Epithelial cell of proximal tubule (primary cell): ENCODE results near the gene CADM2. TPM values are rescaled to one million over a fixed set of nuclear protein-coding genes. Genes with fewer than 3 reads are reported as not detected.

ENCODE experiments used
- DNase-seq: peaks from one replicate; pipeline ENCODE4 v3.0.0-alpha.2; 2011; ENCODE audit warnings: low read depth
- H3K4me3 ChIP-seq: 2 replicates; pipeline ENCODE4 v1.5.1; 2011; ENCODE audit warnings: low read depth, mild to moderate bottlenecking, low read length
- CTCF ChIP-seq: conservative IDR thresholded peaks from 2 replicates; pipeline ENCODE4 v1.5.1; 2012; ENCODE audit warnings: low read depth, mild to moderate bottlenecking, low read length
- total RNA-seq: library from RNA; depleted of rRNA; stranded (reverse); fragments of >200 nt; gene quantifications from 2 replicates; pipeline ENCODE4 v1.2.3, GENCODE V29; 2015

Gene CADM2
- total RNA-seq, 1 donor from 2014 or later: not detected

DNA sequence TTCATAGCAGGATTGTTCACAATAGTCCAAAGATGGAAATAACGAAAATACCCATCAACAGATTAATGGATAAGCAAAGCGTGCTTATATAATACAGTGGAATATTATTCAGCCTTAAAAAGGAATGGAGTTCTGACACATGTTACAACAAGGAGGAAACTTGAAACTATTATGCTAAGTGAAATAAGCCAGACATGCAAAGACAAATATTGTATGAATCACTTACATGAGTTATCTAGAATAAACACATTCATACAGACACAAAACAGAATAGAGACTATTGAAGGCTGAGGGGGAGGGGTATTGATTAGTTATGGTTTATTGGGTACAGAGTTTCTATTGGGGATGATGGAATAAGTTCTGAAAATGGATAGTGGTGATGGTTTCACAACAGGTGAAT is 438.6 kb downstream of the CADM2 start:
- no peak for DNase-seq
- no peak for TF ChIP-seq CTCF
- no peak overlapping the region for H3K4me3 ChIP-seq

GRCh38 chr3:85426121-85426520 is 467.3 kb downstream of the CADM2 start:
- TF ChIP-seq CTCF: no peak
- no peak for DNase-seq
- no peak overlapping the region for H3K4me3 ChIP-seq

GRCh38 chr3:85427467-85427866 is 468.7 kb downstream of the CADM2 start:
- TF ChIP-seq CTCF: no peak
- H3K4me3 ChIP-seq: no peak overlapping the region
- DNase-seq: no peak

- no peak for TF ChIP-seq CTCF
- H3K4me3 ChIP-seq: no peak overlapping the region
- DNase-seq: no peak
Observed at GRCh38 chr3:85432081-85432480, 473.3 kb downstream of the CADM2 start.

- no peak for TF ChIP-seq CTCF
- peak; percentile 6 for DNase-seq
- no peak overlapping the region for H3K4me3 ChIP-seq
Observed at GRCh38 chr3:85433319-85433718, 474.5 kb downstream of the CADM2 start.

- TF ChIP-seq CTCF: no peak
- H3K4me3 ChIP-seq: no peak overlapping the region
- DNase-seq: no peak
Observed at GRCh38 chr3:85455561-85456200, 496.9 kb downstream of the CADM2 start.

GRCh38 chr3:85474241-85474640 is 515.5 kb downstream of the CADM2 start:
- H3K4me3 ChIP-seq: no peak overlapping the region
- no peak for TF ChIP-seq CTCF
- DNase-seq: no peak
